Mucosa of descending colon (tissue), 3 donors: ENCODE results near the gene FOXO6. TPM values are rescaled to one million over a fixed set of nuclear protein-coding genes. Genes with fewer than 3 reads are reported as not detected.

ENCODE experiments used
- ATAC-seq: fragments of 200-7000 bp; cut with Tn5 transposase; one replicate; pipeline ENCODE4 v1.9.1; 2020; ENCODE audit warnings: mild to moderate bottlenecking, moderate library complexity
- DNase-seq, 3 donors: peaks; one replicate each; pipeline ENCODE4 v3.0.0-alpha.2; 2020
- H3K36me3 ChIP-seq: fragments of 200-600 bp; one replicate; pipeline ENCODE4 v1.8.0; 2021; ENCODE audit warnings: low read depth, mild to moderate bottlenecking
- H3K4me1 ChIP-seq: fragments of 200-600 bp; one replicate; pipeline ENCODE4 v1.8.0; 2021; ENCODE audit warnings: low read depth, mild to moderate bottlenecking
- H3K4me3 ChIP-seq: fragments of 200-600 bp; one replicate; pipeline ENCODE4 v1.8.0; 2021; ENCODE audit warnings: mild to moderate bottlenecking
- H3K9me3 ChIP-seq: fragments of 200-600 bp; one replicate; pipeline ENCODE4 v1.8.0; 2021; ENCODE audit warnings: mild to moderate bottlenecking
- CTCF ChIP-seq: fragments of 200-600 bp; IDR thresholded peaks from one replicate; pipeline ENCODE4 v1.8.0; 2022; ENCODE audit warnings: antibody characterized with exemption, mild to moderate bottlenecking
- intact Hi-C, 2 donors: fragments of 100-400 bp; cut with DNase I in 1 of 2; cut with micrococcal nuclease in 1 of 2; formaldehyde crosslinking; loops; one replicate each; pipeline versions ENCODE4 v1.11.0 to v1.11.1; 2022; cut with DNase I, micrococcal nuclease
- total RNA-seq, 3 donors: library from RNA; stranded (reverse); fragmentation: NEBNext Ultra II Directional in 2 of 3; extraction: Animal tissue kit (Norgen Biotek cat#: 25700) in 2 of 3; gene quantifications; one replicate each; pipeline versions ENCODE4 v1.2.1 to v1.2.4, GENCODE V29; 2021 to 2023
- donor health status: DM: no; HTN: no; CAD: no; lungs with moderate emphysema.
- donor health status: DM: no; HTN: no; CAD: no.
- donor health status: DM: no; HTN: yes; CAD: no.

FOXO6 gene
- total RNA-seq, 3 donors from 2014 or later: 0.65 to 2.0 (median 0.72) TPM

DNA sequence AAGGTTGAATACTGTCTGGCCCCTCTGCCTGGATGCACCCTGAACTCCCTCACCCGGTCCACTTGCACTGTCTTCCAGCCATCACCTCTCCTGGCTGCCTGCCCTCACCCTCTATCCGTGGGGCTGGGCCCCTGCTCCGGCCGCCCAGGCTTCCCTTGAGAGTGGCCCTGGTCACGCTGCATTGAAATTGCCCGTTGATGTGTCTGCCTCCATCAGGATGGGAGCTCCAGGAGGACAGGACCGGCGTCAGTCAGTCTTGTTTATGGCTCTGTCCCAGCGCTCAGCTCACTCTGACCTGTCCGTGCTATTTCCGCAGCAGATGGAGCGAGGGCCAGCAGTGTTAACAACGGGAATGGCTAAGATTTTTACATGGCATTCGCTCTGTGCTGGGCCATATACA is 34.9 kb downstream of the FOXO6 start:
- TF ChIP-seq CTCF: no peak
- intact Hi-C loops: no loop called here
- no peak overlapping the region for H3K4me3 ChIP-seq
- no peaks in the 10 kb centered on the region for H3K36me3 ChIP-seq
- no peaks in the 10 kb centered on the region for H3K9me3 ChIP-seq
- DNase-seq: no peak
- ATAC-seq: peak; percentile 9
- H3K4me1 ChIP-seq: no peaks in the 10 kb centered on the region

- Histone ChIP-seq H3K4me3 (no peak overlapping the region), H3K36me3 (no peaks in the 10 kb centered on the region), H3K9me3 (no peaks in the 10 kb centered on the region), H3K4me1 (no peaks in the 10 kb centered on the region)
- no peak for TF ChIP-seq CTCF
- ATAC-seq: no peak
- no peak for DNase-seq
- intact Hi-C loops: no loop called here
Observed at GRCh38 chr1:41397020-41397419, 35.8 kb downstream of the FOXO6 start.

GRCh38 chr1:41397753-41398330 is 36.6 kb downstream of the FOXO6 start:
- DNase-seq (no peak), ATAC-seq (no peak)
- Histone ChIP-seq H3K4me1 (no peaks in the 10 kb centered on the region), H3K9me3 (no peaks in the 10 kb centered on the region), H3K36me3 (no peaks in the 10 kb centered on the region), H3K4me3 (no peak overlapping the region)
- intact Hi-C loops: no loop called here
- no peak for TF ChIP-seq CTCF

- DNase-seq: no peak
- no peak for ATAC-seq
- Histone ChIP-seq H3K9me3 (no peaks in the 10 kb centered on the region), H3K4me1 (no peaks in the 10 kb centered on the region), H3K36me3 (no peaks in the 10 kb centered on the region), H3K4me3 (no peak overlapping the region)
- no peak for TF ChIP-seq CTCF
- intact Hi-C loops: no loop called here
Observed at GRCh38 chr1:41399145-41399795, 38.0 kb downstream of the FOXO6 start.

DNA sequence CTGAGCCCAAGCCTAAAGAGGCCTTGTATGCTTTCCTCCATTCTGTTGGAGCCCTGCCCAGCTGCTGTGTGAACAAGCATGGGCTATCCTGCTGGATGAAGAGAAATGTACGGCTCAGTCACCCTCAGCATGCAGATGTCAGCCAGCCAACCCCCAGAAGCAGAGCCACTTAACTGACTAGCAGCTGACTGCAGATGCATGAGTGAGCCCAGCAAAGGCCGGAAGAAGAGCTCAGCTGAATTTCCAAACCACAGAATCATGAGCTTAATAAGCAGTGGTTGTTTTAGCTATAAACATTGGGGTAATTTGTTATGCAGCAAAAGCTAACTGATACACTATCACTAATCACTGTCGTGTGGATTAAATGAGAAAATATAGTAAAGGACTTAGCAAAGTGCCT is 39.0 kb downstream of the FOXO6 start:
- Histone ChIP-seq H3K9me3 (no peaks in the 10 kb centered on the region), H3K36me3 (no peaks in the 10 kb centered on the region), H3K4me1 (no peaks in the 10 kb centered on the region), H3K4me3 (no peak overlapping the region)
- no peak for TF ChIP-seq CTCF
- intact Hi-C loops: no loop called here
- ATAC-seq (no peak), DNase-seq (no peak)
